Measurements from ENCODE around the gene MRPL50.
A peak's percentile ranks its signal among the peaks of the same experiment; 100 is the strongest.

MRPL50 gene

DNA sequence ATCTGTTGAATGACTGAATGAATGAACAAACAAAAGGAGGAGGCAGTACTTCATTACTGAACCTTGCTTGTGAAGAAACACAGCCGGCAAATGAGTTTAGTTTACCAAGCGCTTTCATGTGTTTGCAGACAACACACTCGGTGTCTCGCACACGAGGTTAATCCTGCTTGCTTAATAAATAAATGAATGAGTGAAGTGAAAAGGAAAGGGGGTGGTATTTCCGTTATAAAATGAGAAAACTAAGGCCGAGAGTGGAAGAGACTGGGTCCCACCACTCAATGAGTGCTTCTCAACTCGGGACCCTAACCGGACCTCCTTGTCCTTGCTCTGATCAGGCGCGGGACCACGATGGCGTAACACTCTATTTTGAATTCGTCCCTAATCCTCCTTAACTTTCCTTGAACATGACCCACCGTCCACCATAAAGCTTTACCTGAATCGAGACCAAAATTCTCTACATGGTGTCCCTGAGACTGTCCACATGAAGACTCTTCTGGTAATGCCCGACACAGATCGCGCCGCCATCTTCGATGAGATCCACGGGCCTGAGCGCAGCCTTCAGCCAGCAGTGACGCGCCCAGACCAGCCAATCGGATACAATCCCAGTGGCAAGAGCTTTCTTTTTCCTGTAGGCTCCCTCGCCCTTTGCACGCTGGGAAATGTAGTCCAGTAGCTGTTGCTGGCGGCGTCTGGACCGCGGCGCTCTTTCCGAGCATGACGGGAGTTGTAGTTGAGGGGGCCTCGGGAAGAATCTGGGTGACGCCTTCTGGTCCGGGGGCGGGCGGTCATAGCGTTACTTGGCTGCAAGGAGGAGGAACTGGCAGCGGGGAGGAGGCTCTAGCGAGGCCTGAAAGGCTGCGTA, at the start of gene MRPL50, which contains the start of gene ZNF189:
Gene MRPL50, minus strand, starts transcription at position 551 of the 862 bp plus-strand sequence. Its CDS starts 26 bp downstream, at position 525.
Gene ZNF189, plus strand, starts transcription at position 784 of the 862 bp plus-strand sequence. CDS start 306 bp downstream, outside the sequence.
- DNase-seq: peak; percentile 100

DNA sequence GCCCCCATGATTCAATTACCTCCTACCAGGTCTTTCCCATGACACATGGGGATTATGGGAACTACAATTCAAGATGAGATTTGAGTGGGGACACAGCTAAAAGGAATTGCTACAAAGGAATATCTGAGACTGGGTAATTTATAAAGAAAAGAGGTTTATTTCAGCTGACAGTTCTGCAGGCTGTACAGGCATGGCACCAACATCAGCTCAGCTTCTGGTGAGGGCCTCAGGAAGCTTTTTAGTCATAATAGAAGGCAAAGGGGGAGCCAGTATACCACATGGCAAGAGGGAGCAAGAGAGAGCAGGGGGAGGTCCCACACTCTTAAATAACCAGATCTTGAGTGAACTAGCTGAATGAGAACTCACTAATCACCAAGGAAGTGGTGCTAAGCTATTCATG, 48.3 kb upstream of the MRPL50 start:
- DNase-seq: no peak

DNA sequence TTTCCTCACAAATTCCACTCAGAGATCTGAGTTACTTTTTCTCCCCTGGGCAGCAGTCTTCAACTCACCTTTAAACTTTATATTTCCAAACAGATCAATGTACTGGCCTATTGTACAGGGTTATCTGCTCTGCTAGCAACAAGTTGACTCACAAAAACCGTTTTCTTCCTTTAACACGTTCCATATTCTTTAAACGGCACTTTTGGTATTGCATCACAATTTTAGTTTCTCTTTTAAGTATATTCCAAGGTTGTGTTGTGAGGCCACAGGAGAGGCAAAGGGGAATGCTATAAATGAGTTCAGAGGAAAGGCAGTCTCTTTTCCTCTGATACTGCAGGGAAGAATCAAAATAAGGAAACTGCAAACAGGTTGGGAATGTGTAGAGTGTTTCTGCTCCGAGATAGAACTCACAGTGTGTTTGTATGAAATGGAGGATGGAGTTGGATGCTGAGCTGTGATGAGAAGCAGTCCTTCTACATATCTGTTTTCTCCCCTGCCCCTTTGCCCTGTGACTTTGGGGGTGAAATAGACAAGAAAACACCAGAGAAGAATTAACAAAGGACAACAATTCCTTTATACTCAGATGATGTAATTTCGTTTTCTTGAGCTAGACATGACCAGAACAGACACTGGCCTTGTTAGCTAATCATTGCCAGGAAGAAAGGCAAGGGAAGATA, 47.1 kb upstream of the MRPL50 start:
- DNase-seq: no peak

DNA sequence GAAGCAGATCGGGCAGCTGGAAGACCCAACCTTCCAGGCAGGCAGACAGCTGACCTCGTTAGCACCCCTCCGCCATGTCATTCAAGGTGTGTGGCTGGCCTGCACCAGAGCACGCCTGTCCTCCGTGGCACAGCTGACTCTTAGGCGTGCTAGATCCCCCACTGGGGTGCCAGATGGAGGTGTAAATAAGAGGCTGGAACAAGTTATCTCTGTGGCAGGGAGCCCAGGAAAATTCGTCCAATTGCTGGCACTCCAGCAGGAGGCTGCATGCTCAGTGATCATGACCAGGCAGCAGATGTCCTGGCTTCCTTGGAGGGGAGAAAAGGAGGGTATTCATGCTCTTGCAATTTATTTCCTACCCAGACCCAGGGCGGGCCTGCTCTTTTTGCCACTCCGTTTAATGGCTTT, 45.0 kb upstream of the MRPL50 start:
- DNase-seq: no peak

DNA sequence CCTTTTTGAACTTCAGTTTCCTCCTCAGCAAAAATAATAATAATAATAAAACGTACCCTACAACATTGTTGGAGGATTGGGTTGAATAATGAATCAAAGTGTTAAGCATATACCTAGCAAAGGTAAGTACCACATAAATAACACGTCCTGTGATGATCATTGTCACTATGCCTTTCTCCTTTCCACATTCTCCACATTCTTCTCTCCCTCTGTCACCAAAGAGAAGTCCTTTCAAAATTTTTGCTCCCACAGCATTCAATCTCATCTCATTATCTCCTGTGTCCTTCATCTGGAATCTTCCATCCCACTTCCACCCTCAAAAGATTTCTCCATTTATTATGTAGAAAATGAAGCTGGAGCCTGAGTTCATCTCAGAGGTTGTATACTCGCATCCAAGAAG, 44.3 kb upstream of the MRPL50 start:
- no peak for DNase-seq

DNA sequence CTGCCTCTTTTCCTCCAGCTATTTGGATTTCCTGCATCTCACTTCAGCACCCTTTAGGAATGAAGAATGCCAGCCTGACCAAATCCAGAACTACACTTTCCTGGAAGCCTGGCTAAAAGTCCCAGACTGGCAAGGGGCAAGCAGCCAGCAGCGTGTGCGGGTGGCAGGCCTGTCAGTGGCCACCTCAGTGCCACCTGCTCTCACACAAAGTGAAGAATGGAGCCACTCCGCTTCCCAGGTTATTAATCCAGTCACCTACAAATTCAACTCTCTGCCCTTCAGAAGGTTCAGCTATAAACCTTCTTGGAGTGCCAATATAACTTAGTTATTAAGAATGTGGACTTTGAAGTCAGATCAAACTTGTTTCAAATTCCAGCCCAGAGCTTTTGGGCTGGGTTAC, 43.9 kb upstream of the MRPL50 start:
- DNase-seq: no peak

DNA sequence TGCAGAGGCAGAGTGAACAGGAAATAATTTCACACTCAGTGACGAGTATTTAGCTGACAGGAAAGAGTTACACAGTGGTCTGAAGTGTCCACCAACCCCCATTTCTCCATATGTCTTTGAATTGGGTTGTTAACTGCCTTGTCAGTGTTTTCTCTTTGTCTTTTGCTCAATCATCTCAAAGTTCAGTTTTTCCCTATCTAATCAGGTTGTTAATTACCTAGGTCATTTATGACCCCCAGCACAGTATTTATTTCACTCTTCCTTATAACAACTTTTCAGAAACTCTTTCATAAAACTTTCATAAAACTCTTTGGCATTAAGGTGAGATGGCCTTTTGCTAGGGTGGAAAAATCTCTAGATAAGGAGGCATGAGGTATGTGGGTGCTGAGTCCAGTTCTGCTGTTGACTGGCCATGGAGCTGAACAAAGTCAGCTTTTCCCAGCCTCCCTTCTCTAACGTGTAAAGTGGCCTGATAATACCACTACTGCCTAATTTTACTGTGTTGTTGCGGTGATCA, 42.4 kb upstream of the MRPL50 start:
- no peak for DNase-seq

DNA sequence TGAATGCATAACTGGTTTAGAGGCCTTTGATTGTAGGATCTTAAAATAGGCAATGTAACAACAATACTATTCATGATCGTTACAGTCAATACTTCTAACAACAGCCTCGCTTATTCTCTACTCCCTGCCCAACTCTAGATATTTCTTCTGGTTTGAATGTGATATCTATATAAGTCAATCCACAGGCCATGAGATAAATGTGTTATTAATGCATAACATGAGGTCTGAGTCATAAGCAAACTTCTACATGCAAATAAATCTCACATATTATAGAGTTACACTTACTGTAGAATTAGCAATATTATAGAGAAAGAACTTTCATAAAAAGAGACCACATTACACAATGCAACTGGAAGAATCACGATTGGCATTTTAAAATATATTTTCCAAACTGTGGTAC, 40.1 kb upstream of the MRPL50 start:
- no peak for DNase-seq

DNA sequence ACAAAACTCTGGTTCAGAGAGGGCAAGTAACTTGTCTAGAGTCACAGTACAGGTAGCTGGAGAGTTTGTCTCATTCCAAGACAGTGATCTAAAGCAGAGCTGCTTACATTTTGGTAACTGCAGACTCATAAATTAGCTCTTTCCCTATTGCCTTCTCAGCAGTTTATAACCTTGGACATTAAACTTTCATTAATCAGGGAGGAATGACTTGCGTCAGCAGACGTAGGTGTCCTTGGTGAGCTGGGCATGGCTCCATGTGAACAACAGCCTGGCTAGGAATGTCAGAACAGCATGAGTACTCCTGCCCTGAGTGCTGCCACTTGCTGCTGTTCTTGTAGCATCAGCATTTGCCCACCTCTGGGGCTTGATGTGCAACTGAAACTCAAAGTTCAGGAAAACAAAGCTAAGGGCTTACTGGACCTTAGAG, 39.4 kb upstream of the MRPL50 start:
- no peak for DNase-seq

DNA sequence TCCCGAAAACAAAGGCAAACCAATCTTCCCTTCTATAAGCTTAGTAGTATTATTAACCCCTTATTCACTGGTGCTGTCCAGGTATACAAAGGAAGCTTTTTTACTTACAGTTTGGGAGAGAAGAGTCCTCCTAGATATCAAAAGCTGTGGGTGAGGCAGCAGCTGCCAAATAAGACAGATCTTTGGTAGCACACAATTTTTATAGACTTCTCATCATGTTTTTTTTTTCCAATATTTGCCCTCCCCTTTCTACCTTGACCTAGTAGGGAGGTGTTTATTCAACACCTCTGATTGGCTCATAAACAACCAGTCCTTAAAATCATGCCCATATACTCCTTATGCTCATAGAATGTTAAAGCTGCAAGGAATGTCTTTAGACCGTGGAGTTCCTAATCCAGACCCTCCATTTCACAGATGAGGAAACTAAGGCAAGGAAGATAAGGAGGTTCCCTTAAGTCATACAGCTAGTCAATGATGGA, 37.2 kb upstream of the MRPL50 start, which contains the start of gene ALDOB:
Gene ALDOB, minus strand, starts transcription at position 174 of the 479 bp plus-strand sequence. CDS start 4,887 bp downstream, outside the sequence.
- DNase-seq: no peak

DNA sequence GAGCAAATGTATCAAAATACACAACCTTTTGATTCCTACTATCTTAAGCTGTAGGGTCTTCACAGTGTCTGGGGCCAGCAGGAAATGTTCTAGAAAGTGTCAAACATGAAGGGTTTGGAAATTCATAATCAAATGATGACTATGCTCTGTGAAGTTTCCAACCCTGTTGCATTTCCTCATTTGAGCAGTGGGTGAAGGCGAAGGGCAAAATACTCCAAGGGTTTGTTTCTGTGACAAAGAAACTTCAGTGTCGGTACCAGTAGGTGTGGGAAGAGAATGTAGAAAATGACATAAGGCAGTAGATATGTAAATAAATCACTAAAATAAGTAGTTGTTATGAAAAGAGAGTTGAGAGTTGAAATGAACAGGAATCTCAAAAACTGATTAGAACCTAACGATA, 36.6 kb upstream of the MRPL50 start:
- no peak for DNase-seq

DNA sequence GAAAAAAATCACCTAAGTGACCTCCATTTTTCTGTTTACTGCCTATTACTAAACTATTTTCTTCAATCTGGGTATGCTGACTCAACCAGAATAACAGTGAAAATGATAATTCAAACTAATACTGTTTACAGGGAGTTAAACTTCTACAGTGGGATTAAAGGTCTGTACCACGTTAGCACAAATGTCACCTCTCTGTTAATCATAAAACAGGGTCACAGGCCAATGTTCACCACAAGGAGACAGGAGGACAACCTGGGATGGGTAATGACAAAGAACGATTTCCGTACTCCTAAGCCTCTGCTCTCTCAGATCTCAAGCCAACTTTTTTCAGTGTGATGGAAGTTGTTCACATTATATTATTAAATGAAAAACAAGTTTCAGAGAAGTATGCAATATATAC, 34.8 kb upstream of the MRPL50 start:
- no peak for DNase-seq

DNA sequence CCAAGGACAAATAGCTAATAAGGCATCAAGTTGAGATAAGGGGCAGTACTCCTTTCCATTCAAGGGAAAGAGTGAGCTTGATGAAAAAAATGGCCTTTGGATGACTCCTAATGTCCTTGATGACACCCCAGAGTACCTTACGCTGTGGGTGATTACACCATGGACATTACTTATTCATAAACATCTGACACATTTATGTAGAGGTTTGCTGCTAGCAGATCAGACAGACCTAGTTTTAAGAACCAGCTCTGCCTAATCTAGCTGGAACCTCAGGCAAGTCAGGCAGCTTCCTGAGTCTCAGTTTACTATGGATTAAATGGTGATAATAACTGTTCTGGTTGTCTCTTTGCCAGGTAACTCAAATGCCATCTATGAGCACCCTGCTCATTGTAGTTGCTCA, 34.3 kb upstream of the MRPL50 start:
- DNase-seq: no peak

DNA sequence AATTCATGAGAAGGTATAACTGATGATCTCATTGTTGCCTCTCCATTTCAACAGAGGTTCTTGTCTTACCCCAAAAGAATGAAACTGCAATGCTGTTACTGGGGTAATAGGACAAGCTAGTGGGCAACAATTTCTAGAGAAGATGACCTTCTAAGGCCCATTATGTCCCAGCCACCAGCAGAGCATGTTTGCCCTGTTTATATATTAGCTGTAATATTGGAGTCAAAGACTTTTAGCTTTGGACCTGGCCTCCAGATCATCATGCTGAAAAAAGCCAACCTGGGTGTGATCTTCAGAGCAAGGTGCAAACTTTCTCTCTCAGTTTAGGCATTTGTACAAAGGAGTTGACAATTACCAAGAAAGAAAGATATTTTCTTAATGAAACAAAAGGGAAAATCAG, 33.8 kb upstream of the MRPL50 start:
- DNase-seq: no peak

DNA sequence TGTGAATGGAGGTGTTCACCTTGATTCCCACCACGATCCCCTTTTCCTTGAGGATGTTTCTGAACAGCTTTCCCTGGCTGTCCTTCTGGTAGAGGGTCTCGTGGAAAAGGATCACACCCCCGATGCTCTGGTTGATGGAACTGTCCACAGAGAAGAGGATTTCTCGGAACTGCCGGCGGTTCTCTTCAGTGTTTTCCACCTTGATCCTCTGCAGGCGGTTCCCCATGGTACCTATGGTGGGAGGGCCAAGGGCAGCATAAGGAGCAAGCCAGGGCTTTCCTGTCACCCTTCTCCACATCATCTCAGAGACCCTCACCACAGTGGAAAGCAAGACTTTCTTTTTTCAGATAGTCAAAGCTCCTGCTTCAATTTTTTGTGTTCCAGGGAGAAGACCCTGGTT, 31.3 kb upstream of the MRPL50 start:
- no peak for DNase-seq

DNA sequence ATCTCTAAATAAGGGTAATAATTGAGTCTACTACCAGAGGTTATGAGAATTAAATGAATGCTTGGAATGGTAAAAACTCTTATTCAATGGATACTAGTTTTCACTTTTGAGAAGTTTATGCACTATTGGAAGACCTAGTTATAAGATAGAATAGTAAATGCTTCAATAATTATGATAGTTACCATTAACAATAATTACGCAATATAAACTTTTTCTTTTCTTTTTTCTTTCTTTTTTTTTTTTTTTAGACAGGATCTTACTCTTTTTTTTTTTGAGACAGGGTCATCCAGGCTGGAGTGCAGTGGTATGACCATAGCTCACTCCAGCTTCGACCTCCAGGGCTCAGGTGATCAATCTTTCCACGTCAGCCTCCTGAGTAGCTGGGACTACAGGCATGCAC, 30.5 kb upstream of the MRPL50 start:
- no peak for DNase-seq

DNA sequence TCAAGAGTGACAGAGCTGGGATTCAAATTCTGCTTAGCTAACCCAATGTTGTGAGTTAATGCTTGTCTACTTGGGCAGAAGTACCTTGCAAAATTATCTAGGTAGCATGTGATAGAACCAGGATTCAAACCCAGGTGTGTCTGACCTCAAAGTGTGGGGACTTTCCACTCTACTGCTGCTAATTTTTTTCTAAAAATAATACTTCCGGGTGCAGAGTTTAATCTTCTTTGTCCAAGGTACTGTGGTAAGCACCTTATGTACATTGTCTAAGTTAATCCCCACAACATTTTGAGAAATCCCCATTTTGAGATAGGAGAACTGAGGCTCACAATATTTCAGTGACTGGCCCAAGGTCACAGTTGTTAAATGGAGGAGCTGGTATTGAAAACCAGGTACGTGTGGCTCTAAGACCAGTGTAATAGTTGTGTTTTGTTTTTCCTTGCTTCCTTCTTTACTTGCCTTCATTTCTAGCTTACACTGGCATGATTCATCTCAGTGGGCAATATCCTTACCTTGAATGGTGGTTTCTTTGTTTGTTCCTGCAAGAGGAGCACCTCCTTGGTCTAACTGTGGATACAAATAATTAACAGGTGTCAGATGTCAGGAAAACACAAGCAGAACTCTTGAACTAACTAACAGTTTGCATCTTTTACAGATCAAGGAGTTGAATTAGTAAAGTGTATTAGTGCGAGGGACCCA, 29.7 kb upstream of the MRPL50 start:
- DNase-seq: no peak

DNA sequence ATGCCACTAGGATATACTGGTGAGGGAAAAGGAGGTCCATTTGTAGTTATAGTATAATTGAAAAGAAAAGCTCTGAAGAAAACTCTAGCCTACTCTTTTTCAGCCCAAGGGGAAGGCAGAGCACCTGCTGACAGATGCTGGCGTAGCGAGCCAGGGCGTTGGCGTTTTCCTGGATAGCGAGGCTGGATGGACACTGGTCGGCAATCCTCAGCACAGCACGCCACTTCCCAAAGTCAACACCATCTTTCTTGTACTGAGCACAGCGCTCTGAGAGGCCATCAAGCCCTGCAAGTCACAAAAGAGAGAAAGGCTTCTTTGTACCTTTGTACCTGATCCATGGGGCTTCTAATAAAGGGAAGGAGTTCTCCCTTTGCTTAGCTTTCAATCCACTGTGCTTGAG, 28.9 kb upstream of the MRPL50 start:
- no peak for DNase-seq

DNA sequence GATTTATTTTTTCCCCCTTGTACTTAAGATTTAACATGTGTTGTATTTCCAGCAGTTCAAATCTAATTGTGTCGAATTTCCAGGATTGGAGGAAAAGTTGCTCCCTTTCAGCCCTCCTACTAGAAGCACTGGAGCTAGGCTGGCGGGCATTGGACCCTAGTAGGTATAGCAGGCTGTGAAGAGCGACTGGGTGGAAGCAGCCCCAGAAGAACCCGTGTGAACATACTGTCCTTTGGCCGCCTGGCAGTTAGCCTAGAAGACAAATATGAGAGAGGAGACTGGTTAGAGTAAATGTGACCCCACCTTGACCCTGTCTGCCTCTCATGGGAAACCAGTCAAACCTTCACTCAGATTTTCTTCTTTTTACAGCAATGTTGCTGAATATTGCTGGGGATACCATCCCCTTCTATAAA, 23.2 kb upstream of the MRPL50 start:
- DNase-seq: no peak

DNA sequence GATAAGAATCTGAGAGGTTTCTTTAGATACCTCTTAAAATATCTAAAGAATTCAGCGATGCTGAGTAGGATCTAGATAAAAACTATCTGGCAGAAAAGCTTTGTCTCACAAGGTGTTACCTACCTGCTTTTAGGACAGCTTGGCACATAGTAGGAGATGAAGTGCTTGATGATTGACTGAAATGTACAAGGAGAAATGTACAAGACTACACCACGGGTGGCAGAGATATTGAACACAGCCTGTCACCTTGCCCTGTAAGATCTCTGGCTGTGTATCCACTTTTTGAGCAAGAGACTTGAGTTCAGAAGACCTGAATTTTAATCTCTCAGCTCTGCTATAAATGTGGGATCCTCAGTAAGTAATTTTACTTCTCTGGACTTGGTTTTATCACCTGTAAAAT, 21.4 kb upstream of the MRPL50 start:
- DNase-seq: no peak

DNA sequence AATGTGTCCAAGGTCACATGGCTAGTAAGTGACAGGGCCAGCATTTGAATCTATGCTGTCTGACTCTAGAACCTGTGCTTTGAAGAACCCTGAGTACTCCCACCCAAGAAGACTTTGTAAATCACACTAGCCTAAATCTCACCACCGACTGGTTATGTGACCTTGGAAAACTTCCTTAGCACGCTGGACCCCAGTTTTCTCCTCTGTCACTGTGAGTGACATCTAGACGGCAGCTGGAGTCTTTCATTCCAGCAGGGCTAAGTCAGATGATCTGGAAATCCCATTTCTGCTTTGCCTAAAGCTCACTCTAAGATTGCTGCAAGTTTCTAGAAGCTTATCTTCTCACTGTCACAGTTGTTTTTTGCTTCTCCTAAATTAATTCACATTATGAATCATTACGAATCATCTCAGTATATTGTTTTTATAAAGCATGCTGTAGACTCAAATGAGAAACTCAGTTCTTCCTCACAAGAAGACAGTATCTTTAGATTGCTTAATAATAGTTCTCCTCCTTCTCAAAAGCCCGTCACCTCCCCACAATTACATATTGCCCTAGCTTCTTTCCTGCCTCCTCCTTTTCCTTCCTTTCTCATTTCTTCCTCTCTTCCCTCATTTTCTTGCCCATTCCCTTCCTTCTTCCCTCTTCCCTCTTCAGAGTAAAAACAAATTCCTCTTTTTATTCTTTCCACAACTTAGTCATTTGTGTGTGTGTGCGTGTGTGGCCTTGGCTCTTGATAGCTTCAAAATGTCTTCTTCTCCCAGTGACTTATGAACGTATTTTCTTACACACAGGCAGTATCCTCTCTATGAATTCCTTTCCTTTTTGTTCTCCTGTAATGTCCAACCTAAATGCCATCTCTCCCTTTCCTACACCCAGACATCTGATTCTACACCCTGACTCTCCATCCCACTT, 20.4 kb upstream of the MRPL50 start:
- no peak for DNase-seq

DNA sequence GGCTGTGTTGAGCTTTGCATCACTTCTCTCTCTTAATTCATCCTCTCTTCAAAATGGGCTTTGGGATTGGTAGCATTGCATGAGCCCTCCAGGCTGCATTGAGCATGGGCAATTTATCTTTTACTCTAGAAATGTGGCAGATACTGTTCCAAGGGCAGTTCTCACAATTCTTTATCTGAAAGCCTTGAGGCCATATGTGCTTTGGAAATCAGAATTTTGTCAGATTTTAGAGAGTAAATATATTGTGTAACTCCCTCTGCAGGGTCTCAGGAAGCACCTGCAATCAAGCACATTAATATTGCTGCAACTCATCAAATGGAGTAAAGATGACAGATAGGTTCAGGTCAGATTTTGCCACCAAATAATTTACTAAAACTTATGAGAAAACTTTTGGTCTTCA, 19.6 kb upstream of the MRPL50 start:
- no peak for DNase-seq
